CD4-positive, CD25-positive, alpha-beta regulatory T cell (primary cell): Measurements from ENCODE around the gene CBLIF. TPM values are rescaled to one million over a fixed set of nuclear protein-coding genes. Genes with fewer than 3 reads are reported as not detected.
"Not testable (repeated sequence)": the region's sequence is repeated elsewhere in the genome, so short reads cannot be mapped to it uniquely, and the experiment has no call there.

ENCODE experiments used
- ATAC-seq, 2 donors: fragments of 150-1000 bp; cut with Tn5 transposase; one replicate each; pipeline ENCODE4 v1.10.0; 2021; ENCODE audit warnings: low read depth in 2 of 2, moderate number of reproducible peaks in 2 of 2, moderate library complexity in 1 of 2
- DNase-seq, 3 donors: peaks; one replicate each; pipeline versions ENCODE4 v3.0.0 to v3.0.0-alpha.2; 2012 to 2022; ENCODE audit warnings: mixed read lengths in 1 of 3
- H3K27ac ChIP-seq: one replicate; pipeline ENCODE4 v1.7.0; 2013; ENCODE audit warnings: mild to moderate bottlenecking, low read length; ENCODE audit not compliant: insufficient read depth, poor library complexity, severe bottlenecking
- H3K27me3 ChIP-seq: one replicate; pipeline ENCODE4 v1.7.0; 2013; ENCODE audit warnings: low read length; ENCODE audit not compliant: control insufficient read depth, insufficient read depth
- H3K36me3 ChIP-seq: one replicate; pipeline ENCODE4 v1.7.0; 2013; ENCODE audit warnings: mild to moderate bottlenecking, low read length, moderate library complexity; ENCODE audit not compliant: control insufficient read depth, insufficient read depth
- H3K4me1 ChIP-seq: 2 replicates; pipeline ENCODE4 v1.7.0; 2013; ENCODE audit warnings: mild to moderate bottlenecking, low read length; ENCODE audit not compliant: insufficient read depth, control insufficient read depth, poor library complexity, severe bottlenecking
- H3K4me3 ChIP-seq: one replicate; pipeline ENCODE4 v1.7.0; 2013; ENCODE audit warnings: low read depth, mild to moderate bottlenecking, low read length, moderate library complexity
- H3K9me3 ChIP-seq, 2 experiments: 1 replicate in 1 of 2; 2 replicates in 1 of 2; pipeline ENCODE4 v1.7.0; 2013; ENCODE audit warnings: low read length in 2 of 2, mild to moderate bottlenecking in 1 of 2, moderate library complexity in 1 of 2; ENCODE audit not compliant: control insufficient read depth in 2 of 2
- H3K27ac Mint-ChIP-seq, 3 donors: one replicate each; pipeline ENCODE4 v1.8.0; 2020 to 2022; ENCODE audit warnings: mild to moderate bottlenecking in 3 of 3, mixed read lengths in 3 of 3, moderate library complexity in 2 of 3
- H3K27me3 Mint-ChIP-seq: one replicate; pipeline ENCODE4 v1.8.0; 2022; ENCODE audit warnings: mild to moderate bottlenecking, mixed read lengths
- H3K36me3 Mint-ChIP-seq: one replicate; pipeline ENCODE4 v1.8.0; 2020; ENCODE audit warnings: mixed read lengths
- H3K4me1 Mint-ChIP-seq, 4 donors: one replicate each; pipeline ENCODE4 v1.8.0; 2020 to 2022; ENCODE audit warnings: mixed read lengths in 4 of 4, mild to moderate bottlenecking in 1 of 4
- H3K4me3 Mint-ChIP-seq, 4 donors: one replicate each; pipeline ENCODE4 v1.8.0; 2020 to 2022; ENCODE audit warnings: mild to moderate bottlenecking in 4 of 4, mixed read lengths in 4 of 4, moderate library complexity in 3 of 4
- H3K9me3 Mint-ChIP-seq, 7 donors: one replicate each; pipeline ENCODE4 v1.8.0; 2020 to 2022; ENCODE audit warnings: mixed read lengths in 7 of 7, mild to moderate bottlenecking in 3 of 7, moderate library complexity in 2 of 7
- polyA plus RNA-seq, 4 donors: library from polyadenylated mRNA; unstranded; fragments of 300-500 nt; fragmentation: Illumina TruSeq; gene quantifications; one replicate each; pipeline ENCODE4 v1.2.3, GENCODE V29; 2021
- total RNA-seq: library from RNA; stranded (reverse); gene quantifications from one replicate; pipeline ENCODE4 v1.2.3, GENCODE V29; 2022

CBLIF gene
- total and polyA plus RNA-seq, 5 donors from 2014 or later = not detected

DNA sequence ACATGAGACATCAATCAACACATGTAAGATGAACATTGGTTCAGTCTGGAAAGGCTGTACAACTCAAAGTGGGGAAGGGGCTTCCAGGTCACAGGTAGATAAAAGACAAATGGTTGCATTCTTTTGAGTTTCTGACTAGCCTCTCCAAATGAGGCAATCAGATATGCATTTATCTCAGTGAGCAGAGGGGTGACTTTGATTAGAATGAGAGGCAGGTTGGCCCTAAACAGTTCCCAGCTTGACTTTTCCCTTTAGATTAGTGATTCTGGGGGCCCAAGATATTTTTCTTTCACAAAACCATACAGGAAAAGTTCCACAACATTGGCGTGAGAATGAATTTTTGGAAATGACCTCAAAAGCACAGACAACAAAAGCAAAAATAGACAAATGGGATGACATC, 28.9 kb downstream of the CBLIF start:
- Mint-ChIP-seq H3K27me3 (peaks cover 28% of the 10 kb centered on the region), H3K4me1 (peaks cover 8 to 19% (median 14%) of the 10 kb centered on the region in 4 donors)
- not testable (repeated sequence) for H3K27ac ChIP-seq, H3K27ac Mint-ChIP-seq, H3K36me3 ChIP-seq, H3K4me3 ChIP-seq, ATAC-seq, DNase-seq, H3K4me3 Mint-ChIP-seq, H3K27me3 ChIP-seq, H3K9me3 Mint-ChIP-seq, H3K9me3 ChIP-seq, H3K4me1 ChIP-seq, H3K36me3 Mint-ChIP-seq

- ATAC-seq (no peak), DNase-seq (no peak)
- H3K4me3 ChIP-seq = no peak overlapping the region
- peaks cover 0 to 5% (median 0%) of the 10 kb centered on the region in 7 donors for H3K9me3 Mint-ChIP-seq
- peaks cover 34% of the 10 kb centered on the region for H3K27me3 Mint-ChIP-seq
- H3K36me3 ChIP-seq = no peaks in the 10 kb centered on the region
- no peaks in the 10 kb centered on the region for H3K4me1 ChIP-seq
- H3K36me3 Mint-ChIP-seq = no peaks in the 10 kb centered on the region
- no peak overlapping the region for H3K4me3 Mint-ChIP-seq
- no peak overlapping the region for H3K27ac ChIP-seq
- H3K4me1 Mint-ChIP-seq = peaks cover 14 to 24% (median 20%) of the 10 kb centered on the region in 4 donors
- peaks cover 4% of the 10 kb centered on the region for H3K27me3 ChIP-seq
- H3K27ac Mint-ChIP-seq = no peak overlapping the region
- no peaks in the 10 kb centered on the region for H3K9me3 ChIP-seq
These were observed 29.5 kb downstream of the CBLIF start for GRCh38 chr11:59815754-59816153.

GRCh38 chr11:59814021-59814420, 31.3 kb downstream of the CBLIF start:
- Histone ChIP-seq H3K9me3 (no peaks in the 10 kb centered on the region), H3K27ac (no peak overlapping the region), H3K36me3 (no peaks in the 10 kb centered on the region), H3K4me3 (peak overlapping the region; percentile 50), H3K4me1 (peaks cover 14% of the 10 kb centered on the region), H3K27me3 (peaks cover 4% of the 10 kb centered on the region)
- Mint-ChIP-seq H3K36me3 (no peaks in the 10 kb centered on the region), H3K4me1 (peaks cover 19 to 36% (median 24%) of the 10 kb centered on the region in 4 donors), H3K27me3 (peaks cover 38% of the 10 kb centered on the region), H3K9me3 (peaks cover 0 to 3% (median 0%) of the 10 kb centered on the region in 7 donors), H3K4me3 (peak overlapping the region in 2 of 4 donors; percentile 10 to 27), H3K27ac (no peak overlapping the region)
- DNase-seq (peak in 1 of 3 donors; percentile 54), ATAC-seq (no peak)

- peaks cover 14% of the 10 kb centered on the region for H3K4me1 ChIP-seq
- peaks cover 38% of the 10 kb centered on the region for H3K27me3 Mint-ChIP-seq
- no peaks in the 10 kb centered on the region for H3K9me3 ChIP-seq
- peaks cover 4% of the 10 kb centered on the region for H3K27me3 ChIP-seq
- peaks cover 15 to 33% (median 25%) of the 10 kb centered on the region in 4 donors for H3K4me1 Mint-ChIP-seq
- H3K9me3 Mint-ChIP-seq = peaks cover 0 to 3% (median 0%) of the 10 kb centered on the region in 7 donors
- ATAC-seq = no peak
- no peak overlapping the region for H3K27ac Mint-ChIP-seq
- H3K4me3 ChIP-seq = no peak overlapping the region
- no peak overlapping the region for H3K27ac ChIP-seq
- H3K36me3 ChIP-seq = peaks cover 3% of the 10 kb centered on the region
- no peak overlapping the region for H3K4me3 Mint-ChIP-seq
- no peak for DNase-seq
- peaks cover 4% of the 10 kb centered on the region for H3K36me3 Mint-ChIP-seq
These were observed 31.9 kb downstream of the CBLIF start for GRCh38 chr11:59813364-59813763.

- Mint-ChIP-seq H3K27me3 (peaks cover 29% of the 10 kb centered on the region), H3K36me3 (peaks cover 7% of the 10 kb centered on the region), H3K4me1 (peaks cover 13 to 31% (median 25%) of the 10 kb centered on the region in 4 donors), H3K9me3 (peaks cover 0 to 3% (median 0%) of the 10 kb centered on the region in 7 donors), H3K27ac (no peak overlapping the region), H3K4me3 (peak overlapping the region in 1 of 4 donors; percentile 76)
- H3K27ac ChIP-seq = no peak overlapping the region
- H3K4me1 ChIP-seq = peaks cover 14% of the 10 kb centered on the region
- H3K4me3 ChIP-seq = no peak overlapping the region
- H3K9me3 ChIP-seq = no peaks in the 10 kb centered on the region
- peaks cover 4% of the 10 kb centered on the region for H3K27me3 ChIP-seq
- ATAC-seq (no peak), DNase-seq (no peak)
- peaks cover 7% of the 10 kb centered on the region for H3K36me3 ChIP-seq
These were observed 33.1 kb downstream of the CBLIF start for GRCh38 chr11:59812220-59812619.

DNA sequence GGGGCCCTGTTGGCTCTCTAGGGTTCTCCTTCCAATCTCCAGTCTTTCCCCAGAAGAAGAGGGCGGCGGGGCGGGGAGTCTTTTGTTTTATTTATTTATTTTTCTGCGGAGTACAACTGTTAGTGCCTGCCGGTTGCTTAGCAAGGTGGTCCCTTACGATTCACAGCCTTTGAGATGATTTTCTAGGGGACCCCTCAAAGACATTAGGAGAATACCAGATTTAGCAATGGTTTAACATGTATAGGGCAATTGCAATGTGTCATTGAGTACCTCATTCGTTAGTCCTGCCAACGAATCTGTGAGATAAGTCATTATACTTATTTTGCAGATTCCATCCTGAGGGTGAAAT, 34.4 kb downstream of the CBLIF start:
- Histone ChIP-seq H3K9me3 (no peaks in the 10 kb centered on the region), H3K27ac (peak overlapping the region; percentile 77), H3K36me3 (peaks cover 20% of the 10 kb centered on the region), H3K27me3 (peaks cover 4% of the 10 kb centered on the region), H3K4me3 (peak overlapping the region; percentile 87), H3K4me1 (peaks cover 14% of the 10 kb centered on the region)
- ATAC-seq (no peak), DNase-seq (no peak)
- Mint-ChIP-seq H3K4me1 (peaks cover 16 to 31% (median 25%) of the 10 kb centered on the region in 4 donors), H3K9me3 (peaks cover 0 to 3% (median 0%) of the 10 kb centered on the region in 7 donors), H3K4me3 (peak overlapping the region; percentile 93 to 97 (median 95)), H3K36me3 (peaks cover 17% of the 10 kb centered on the region), H3K27ac (peak overlapping the region; percentile 78 to 96 (median 96)), H3K27me3 (peaks cover 23% of the 10 kb centered on the region)

DNA sequence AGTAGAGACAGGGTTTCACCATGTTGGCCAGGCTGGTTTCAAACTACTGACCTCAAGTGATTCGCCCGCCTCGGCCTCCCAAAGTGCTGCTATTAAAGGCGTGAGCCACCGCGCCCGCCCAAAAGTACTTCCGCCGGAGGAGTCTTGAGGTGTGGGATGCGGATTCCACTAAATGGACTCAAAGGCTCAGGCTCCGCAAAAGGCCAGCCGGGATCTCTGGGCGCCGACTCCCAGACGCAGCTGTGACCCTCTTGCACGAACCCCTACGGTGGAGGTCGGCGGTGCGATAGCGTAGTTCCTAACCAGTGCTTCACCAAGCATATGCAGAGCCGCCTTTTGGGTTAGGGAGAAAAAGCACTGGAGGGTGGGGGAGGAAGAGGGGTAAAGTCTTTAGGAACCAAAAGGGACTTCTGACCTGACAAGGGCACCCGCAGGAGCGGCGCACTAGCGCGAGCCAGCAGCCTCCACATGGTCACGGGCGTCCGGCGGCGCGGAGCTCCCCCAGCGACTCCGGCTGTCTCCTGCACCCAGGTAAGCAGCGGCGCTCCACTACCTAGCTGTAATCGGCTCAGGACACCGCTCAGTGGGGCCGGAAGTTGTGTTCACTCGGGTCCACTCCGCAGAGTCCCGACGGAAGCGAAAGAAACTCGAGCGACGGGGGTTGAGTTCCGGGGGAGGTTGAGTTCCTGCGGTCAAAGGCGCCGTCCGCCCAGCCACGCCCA, 34.9 kb downstream of the CBLIF start, which contains the start of gene MRPL16:
MRPL16 (minus strand) TSS at position 590 of the 722 bp plus-strand sequence; CDS start at position 470, 120 bp downstream.
- Mint-ChIP-seq H3K4me3 (peak within 1 kb of the TSS; percentile 93 to 97 (median 95)), H3K9me3 (peaks cover 0 to 3% (median 0%) of the 10 kb centered on the region in 7 donors), H3K4me1 (peaks cover 16 to 31% (median 25%) of the 10 kb centered on the region in 4 donors), H3K27ac (peak within 1 kb of the TSS; percentile 81 to 96 (median 96)), H3K27me3 (peaks cover 23% of the 10 kb centered on the region), H3K36me3 (peaks cover 17% of the 10 kb centered on the region)
- Histone ChIP-seq H3K27ac (peak within 1 kb of the TSS; percentile 77), H3K4me1 (peaks cover 14% of the 10 kb centered on the region), H3K27me3 (peaks cover 2% of the 10 kb centered on the region), H3K36me3 (peaks cover 26% of the 10 kb centered on the region), H3K9me3 (no peaks in the 10 kb centered on the region), H3K4me3 (peak within 1 kb of the TSS; percentile 87)
- DNase-seq = peak; percentile 81 to 96 (median 85)
- peak; percentile 100 for ATAC-seq
